8988T (cell line): ENCODE measurements around the gene OR5J2.
"Not testable (repeated sequence)": the region's sequence is repeated elsewhere in the genome, so short reads cannot be mapped to it uniquely, and the experiment has no call there.

Experiments used
- DNase-seq: peaks from one replicate; pipeline ENCODE4 v3.0.0; 2011

Gene OR5J2

DNA sequence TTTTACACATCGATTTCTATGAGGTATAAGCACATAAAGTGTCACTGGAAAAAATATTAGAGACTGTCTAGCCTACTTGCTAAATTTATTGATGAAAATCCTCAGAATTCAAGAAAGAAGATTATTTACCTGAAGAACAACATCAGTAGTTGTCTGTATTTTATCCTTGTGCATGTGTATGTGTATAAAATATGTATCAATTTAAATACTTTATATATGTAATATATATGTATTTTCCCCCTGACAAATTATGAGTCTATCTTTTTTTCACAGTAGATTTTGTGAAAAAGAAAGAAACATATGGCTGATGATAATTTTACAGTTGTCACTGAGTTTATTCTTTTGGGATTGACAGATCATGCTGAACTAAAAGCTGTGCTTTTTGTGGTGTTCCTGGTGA lies at the start of gene OR5J2:
TSS of gene OR5J2 (plus strand) at position 301 of the 400 bp plus-strand sequence. CDS start at position 301, 0 bp downstream.
- DNase-seq = no peak

DNA sequence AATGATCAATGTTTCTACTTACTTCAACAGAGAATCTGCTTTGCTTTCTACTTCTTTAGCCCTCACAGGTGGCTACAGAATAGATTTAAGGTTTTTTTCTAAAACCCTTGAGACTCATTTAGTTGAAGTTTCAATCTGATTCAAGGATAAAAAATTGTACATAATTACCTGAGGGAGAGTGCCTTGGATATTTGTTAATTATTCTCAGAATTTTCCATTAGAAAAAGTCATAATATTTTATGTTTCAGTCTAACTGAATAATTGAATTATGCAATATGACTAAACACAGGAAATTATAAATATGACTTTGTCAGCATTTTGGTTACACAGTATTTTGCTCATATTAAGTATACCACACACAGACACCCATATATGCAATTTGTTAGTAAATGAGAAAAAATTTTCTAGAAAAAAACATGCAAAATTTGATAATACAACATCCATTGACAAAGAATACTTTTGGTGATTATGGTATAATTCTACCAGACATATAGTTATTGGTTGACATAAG lies 36.2 kb upstream of the OR5J2 start, which contains the start of gene OR8J3:
TSS of gene OR8J3 (minus strand) at position 51 of the 511 bp plus-strand sequence. CDS start 2,483 bp downstream, outside the sequence.
- no peak for DNase-seq

DNA sequence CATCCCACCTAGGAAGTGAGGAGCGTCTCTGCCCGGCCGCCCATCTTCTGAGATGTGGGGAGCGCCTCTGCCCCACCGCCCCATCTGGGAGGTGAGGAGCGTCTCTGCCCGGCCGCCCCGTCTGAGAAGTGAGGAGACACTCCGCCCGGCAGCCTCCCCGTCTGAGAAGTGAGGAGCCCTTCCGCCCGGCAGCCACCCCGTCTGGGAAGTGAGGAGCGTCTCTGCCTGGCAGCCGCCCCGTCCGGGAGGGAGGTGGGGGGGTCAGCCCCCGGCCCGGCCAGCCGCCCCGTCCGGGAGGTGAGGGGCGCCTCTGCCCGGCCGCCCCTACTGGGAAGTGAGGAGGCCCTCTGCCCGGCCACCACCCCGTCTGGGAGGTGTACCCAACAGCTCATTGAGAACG lies 32.7 kb upstream of the OR5J2 start:
- DNase-seq = not testable (repeated sequence)

DNA sequence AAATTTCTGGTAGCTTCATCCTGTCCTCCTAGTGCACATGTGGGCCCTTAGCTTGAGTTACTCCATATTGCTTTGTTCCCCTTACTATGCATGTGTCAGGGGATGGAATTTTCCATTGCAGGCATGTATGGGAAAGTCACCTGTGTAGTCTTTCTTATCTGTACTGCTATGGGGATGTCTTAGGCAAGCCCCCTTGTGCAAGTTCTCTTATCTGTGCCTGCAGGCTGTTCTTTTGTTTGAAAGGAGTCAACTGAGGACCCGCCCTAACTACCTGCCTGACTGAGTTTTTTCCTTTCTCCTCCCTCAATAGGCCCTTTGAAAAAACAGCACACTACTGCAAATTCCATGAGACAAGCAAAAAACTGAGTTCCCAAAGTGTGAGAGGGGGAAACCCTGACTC lies 25.0 kb upstream of the OR5J2 start:
- DNase-seq = no peak

DNA sequence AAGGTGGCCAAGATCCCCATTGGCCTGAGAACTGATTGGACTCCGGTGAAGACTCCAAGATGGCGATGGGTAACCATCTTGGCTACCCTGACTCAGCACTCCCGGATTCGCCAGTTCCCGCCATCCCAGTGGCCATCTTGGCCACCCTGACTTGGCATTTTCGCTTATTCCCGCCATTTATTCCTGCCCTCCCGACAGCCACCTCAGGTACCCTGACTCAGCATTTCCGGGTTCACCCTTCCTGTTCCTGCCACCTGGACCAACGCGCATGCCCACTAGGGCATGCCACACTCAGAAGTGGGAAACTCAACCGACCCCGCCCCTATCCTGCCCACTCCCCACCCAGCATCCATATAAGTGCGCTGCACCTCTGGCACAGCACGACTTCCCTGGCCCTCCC lies 24.1 kb upstream of the OR5J2 start:
- DNase-seq = no peak

DNA sequence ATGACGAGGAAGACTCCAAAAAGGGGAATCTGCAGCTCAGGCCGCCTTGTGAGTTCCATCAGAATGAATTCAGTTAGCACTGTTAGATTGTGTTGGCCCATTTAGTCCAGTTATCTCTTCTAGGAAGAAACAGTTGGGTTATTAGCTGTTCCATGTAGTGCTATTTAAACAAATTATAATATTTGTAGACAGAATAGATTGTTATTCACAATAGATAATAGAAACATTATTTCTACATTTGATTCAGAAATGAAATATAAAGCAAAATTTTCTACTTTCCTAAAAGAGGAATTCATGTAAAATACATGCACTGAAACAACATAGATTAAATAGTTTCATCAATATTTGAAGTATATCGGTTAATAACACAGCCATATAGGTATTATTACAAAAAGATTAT lies 16.2 kb upstream of the OR5J2 start, which contains the start of gene OR8K5:
TSS of gene OR8K5 (minus strand) at position 101 of the 400 bp plus-strand sequence. CDS start at position 101, 0 bp downstream.
- DNase-seq = no peak

DNA sequence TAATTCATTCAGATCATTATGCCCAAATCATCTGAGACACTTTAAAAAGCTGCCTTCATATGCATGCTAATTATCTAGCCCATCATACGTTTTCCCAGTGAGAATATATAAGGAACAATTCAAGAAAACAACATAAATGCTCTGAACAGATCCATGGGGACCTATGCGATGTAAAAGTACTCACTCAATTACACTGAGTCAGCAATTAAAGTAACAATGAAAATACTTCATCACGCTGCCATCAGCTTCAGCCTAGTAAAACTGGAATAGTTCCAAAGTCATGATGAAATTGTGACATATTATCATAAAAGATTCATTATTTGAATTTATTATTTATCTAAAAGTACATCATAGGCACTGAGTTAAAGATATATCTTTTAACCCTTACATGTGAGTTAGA lies 12.6 kb upstream of the OR5J2 start:
- DNase-seq = no peak

DNA sequence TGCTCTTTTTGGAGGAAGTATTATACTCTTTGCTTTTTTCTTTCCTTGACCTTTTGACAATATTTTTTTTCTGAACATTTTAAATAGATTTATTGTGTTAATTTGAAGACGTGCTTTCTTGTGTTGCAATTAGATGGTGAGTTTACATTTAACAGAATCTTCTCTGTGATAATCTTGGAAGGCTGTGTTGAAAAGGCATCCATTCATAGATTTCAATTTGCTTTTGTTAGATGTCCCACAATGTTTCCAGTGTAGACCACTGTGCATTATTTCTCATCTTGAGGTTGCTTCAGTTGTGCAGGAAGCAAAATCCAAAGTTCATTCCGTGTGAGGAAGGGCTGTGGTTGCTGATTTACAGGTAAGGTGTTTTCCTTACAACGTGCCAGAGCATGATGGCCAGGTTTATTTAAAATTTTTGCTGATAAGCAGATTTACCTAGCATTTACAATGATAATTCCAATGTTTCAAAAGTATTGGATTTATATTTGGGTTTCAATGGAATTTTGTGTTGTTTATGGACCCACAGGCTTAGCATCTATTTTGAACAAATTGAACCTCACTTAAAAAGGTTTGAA lies 4.1 kb upstream of the OR5J2 start:
- no peak for DNase-seq

DNA sequence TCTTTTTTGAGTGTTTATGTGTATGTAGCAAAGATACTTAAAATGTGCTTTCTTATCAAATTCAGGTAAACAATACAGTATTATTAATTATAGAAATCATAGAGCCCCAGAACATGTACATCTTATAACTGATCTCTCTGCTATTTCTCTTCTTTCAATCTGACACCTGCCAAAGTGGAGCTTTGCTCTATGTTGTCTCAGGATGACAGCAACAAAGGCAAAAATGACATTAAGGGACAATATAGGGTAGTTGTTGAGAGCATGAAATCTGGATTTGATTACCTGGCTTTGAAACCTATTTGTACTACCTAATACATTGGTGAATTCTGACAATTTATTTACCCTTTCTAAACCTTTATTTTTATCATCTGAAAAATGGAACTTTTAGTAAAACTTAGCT lies 7.0 kb downstream of the OR5J2 start:
- no peak for DNase-seq

DNA sequence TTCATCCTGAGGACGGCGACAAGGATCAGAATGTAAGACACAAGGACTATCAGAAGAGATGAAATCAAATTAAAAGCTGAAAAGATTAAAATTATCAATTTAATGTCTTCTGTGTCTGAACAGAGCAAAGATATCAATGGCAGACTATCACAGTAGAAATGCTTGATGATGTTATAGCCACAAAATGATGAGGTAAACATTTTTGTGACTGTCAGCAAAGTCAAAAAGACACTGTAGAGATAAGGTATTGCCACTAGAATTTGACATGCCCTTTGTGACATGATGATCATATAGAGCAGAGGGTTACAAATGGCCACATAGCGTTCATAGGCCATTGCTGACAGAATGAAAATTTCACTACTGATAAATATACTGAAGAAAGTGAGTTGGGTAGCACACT lies 12.2 kb downstream of the OR5J2 start:
- DNase-seq = no peak

DNA sequence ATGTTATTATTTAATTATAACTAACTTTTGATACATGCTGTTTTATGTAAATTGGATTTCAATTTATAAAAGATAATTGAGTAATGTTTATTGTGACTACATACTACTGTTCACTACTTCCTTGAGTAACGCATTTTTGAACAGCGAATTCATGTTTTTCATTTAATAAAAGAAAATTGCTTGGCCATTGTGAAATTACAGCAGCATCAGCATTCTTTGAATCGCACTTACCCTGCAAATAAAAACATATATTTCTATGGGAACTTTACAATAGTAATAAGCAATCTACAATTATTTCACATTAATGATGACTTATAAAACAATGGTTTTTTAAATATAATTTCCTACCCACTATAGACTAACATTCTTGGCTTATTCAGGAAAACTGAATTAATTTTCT lies 20.3 kb downstream of the OR5J2 start:
- no peak for DNase-seq

DNA sequence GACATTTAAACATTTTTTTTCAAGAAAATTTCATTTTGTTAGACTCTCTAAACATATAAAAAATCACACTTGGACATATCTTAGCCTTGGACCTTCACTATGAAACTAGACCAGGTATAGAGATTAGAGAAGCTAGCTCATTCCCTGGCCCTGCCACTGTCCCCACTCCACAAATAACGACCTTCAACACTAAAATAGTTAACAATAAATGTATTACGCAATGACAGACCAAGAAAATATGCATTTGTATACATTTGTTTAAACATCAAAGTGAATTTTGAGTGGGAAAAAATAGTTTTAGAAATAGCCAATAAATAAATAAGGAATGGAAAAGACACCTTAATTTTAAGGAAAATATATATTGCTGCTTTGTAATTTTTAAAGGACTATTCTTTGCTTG lies 20.9 kb downstream of the OR5J2 start:
- DNase-seq = no peak

DNA sequence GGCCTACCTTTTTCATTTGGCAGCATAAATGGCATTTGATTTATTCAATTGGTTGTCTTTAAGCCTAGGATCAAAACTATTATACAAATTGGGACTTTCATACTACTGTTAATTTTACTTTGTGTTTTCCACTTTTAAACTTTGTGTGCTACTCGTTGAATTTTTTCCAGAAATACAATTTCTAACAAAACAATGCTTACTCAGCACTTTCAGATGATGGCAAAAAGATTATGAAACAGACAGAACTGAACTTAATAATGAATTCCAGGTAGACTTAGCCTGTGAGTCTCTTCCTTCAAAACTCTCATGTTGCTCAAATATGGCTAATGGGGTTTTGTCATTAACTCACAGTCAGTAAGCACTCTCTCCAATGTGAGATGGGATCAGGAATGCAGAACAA lies 31.4 kb downstream of the OR5J2 start:
- no peak for DNase-seq

DNA sequence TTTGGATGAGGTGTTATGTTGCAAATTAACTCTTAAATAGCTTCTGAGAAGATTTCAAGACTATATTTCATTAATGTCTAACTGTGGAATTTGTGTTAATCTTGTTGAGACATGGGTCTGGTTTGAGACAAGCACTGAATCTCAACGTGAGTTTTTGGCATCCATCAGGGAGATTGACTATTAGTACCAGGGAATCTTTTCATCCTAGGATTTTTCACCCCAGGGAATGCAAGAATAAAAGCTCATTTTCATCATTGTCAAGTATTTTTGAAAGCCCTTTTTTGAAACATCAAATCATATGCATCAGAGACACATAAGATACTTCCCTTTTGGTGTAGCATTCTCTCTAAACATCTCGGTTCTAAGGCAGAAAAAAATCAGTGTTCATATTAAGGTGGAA lies 38.1 kb downstream of the OR5J2 start:
- no peak for DNase-seq

DNA sequence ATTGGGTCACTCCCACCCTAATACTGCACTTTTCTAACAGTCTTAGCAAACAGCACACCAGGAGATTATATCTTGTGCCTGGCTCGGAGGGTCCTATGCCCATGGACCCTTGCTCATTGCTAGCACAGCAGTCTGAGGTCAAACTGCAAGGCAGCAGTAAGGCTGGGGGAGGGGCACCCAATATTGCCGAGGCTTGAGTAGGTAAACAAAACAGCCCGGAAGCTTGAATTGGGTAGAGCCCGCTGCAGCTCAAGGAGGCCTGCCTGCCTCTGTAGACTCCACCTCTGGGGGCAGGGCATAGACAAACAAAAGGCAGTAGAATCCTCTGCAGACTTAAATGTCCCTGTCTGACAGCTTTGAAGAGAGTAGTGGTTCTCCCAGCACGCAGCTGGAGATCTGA lies 43.3 kb downstream of the OR5J2 start:
- DNase-seq = not testable (repeated sequence)
